CD4-positive, alpha-beta T cell treated with Interleukin-4 for 4 hours (primary cell): ENCODE measurements around the gene MAP3K7.

ENCODE experiments used
- DNase-seq: peaks from one replicate; pipeline ENCODE4 v3.0.0-alpha.2; 2020

Gene MAP3K7

DNA sequence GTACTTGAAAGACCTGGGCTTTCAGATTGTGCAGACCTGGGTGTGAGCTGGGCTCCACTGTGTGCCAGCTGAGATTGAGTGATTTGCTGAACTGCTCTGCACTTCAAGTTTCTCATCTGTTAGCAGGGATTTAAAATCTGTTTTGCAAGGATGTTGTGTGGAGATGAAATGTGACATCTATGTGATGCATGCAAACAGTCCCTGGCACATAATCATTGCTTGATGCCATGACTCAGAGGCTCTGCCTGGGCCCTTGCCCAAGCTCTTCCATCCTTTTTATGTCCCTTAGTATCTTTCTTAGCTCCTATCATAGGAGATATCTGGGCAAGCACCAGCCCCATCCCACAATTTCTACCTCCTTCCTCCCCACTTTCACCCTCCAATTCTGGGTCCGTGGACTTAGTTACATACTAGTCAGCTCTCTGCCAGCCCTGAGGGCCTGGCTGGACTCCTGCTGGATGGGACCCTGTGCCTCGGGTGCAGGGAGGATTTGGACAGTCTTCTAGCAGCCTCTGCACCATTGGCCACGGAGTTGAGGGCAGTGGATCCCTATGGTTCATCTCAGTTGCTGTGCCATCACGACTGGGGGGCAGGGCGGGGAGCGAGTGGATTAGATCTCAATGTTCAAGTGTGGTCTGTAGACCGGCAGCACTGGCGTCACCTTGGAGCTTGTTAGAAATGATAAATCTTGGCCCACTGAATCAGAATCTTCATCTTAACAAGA lies 103.6 kb downstream of the MAP3K7 start:
- no peak for DNase-seq

GRCh38 chr6:90480666-90481065 lies 106.2 kb downstream of the MAP3K7 start:
- DNase-seq: no peak

DNA sequence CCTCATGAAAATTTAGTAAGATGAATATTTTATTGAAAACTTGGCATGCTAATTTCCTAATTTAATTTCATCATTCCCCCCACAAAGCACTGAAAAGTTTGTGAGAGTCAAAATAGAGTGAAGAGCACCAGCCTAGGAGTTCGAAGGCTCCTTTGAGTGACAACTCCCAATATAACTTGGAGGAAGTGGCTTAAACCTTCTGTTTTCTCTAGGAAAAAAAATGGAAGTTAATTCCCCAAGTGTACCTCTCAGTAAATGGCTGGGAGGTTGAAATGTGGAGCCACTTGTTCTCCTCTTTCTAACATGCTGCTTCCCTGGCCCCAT lies 107.3 kb downstream of the MAP3K7 start:
- DNase-seq: no peak

DNA sequence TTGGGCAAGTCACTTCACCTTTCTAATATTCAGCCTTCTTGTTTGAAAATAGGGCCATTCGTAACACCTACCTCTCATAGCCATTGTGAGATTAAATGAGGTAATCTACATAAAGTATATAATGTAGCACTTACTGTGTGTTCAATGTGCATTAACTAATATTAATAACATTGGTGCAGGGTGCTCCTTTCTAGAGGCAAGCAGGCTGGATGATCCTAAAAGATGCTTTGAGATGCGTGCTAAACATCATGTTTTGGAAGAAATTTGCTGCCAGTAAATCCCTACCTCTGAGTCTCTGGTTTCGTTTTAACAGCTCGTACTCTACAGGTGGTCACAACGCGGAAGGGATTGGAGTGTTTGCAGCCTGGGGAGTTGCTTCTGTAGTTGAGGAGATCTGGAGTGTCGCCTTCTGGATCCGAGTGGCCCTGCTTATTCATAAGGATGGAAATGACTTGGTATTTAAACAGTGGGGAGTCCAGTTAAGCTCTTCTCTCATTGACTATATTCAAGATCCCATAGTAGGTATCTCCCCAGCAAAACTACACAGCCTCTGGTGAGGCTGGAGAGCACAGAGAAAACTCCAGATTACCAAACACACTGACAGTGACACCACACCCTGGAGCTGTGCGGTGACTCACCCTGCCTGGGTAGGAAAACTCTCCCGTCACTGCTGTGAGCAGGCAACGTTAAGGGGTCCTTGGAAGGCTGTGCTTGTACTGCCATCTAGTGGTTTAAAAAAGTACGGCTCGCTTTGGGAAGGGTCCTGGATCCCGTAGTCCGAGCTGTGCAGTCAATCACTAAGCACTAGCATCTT lies 107.9 kb downstream of the MAP3K7 start:
- DNase-seq: peak; percentile 91

- DNase-seq: no peak
Measured at GRCh38 chr6:90478278-90478677, 108.6 kb downstream of the MAP3K7 start.

DNA sequence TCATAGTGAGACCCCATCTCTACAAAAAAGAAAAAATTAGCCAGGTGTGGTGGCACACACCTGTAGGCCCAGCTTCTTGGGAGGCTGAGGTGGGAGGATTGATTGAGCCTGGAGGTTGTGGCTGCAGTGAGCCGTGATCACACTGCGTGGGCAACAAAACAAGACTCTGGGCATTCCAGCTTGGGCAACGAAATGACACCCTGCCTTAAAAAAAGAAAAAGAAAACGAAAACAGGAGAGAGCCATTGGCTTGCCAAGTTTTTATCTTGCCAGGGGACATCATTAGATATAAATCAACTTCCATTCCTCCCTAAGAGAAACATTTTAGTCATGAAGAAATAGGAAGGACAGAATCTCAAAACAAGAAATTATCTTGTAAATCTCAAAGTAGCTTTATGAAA lies 109.5 kb downstream of the MAP3K7 start:
- DNase-seq: no peak

DNA sequence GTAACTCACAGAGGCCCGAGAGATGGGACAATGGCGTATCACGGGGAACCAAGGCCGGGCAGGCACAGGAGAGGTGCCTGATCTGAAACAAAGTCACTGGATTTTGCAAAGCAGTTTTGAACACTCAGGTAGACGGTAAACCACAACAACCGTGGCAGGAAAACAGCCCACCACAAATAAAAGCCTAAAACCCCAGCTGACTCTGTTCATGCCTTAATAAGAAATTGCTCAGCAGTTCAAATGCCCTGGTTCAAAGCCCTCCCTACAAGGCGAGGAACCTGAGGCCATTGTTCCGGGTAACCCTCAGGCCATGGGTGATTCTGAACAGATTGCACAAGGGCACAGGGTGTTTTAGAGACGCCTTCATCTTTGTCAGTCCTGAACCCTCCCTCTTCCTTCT lies 114.2 kb downstream of the MAP3K7 start:
- DNase-seq: peak; percentile 62

- DNase-seq: no peak
Measured at GRCh38 chr6:90471263-90471662, 115.6 kb downstream of the MAP3K7 start.

DNA sequence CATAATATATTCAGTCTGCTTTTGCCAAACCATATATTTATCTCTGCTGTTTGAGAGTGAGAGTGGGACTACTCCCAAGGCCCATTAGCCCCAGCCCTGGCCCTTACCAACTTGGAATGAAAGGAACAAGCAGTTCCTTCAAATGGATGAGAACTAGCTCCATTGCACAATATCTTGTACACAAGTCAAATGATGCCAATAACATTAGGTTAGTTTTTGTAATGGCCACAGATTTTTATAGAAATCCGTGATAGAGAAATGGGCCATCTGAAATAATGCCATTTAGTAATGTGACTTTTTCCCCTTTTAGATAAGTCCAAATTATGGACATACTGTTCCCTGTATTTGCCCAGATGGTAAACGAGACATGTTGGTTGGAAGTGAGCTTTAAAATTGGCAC lies 117.0 kb downstream of the MAP3K7 start:
- no peak for DNase-seq

DNA sequence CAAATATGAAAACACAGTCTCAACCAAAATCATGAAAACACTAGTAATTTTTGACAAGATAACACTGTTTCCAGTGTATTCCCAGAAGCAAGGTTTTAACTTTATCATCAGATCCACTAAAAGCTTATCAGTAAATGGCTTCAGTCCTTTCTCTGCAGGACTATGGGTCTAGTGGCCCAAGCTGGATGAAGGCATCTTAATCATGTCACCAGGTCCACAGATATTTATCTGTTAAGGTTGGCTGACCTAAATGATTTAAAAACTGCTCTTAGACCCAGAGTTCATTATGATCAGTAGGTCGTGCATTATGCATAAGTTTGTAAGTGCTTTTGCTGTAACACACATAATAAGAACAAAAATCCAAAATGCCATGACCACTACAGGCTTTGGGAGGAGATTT lies 118.0 kb downstream of the MAP3K7 start:
- no peak for DNase-seq

DNA sequence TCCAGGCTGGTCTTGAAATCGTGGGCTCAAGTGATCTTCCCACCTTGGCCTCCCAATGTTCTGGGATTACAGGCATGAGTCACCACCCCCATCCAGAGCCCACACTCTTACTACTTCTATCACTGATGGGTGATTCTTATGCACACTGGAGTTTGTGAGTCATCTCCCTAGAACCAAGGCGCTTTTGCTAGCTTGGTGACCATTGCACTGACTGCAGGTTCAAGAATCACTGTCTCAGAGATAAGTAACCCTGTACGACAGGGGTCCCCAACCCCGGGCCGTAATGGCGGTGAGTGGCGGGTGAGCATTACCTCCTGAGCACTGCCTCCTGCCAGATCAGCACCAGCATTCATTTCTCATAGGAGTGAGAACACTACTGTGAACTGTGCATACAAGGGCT lies 118.8 kb downstream of the MAP3K7 start:
- no peak for DNase-seq

DNA sequence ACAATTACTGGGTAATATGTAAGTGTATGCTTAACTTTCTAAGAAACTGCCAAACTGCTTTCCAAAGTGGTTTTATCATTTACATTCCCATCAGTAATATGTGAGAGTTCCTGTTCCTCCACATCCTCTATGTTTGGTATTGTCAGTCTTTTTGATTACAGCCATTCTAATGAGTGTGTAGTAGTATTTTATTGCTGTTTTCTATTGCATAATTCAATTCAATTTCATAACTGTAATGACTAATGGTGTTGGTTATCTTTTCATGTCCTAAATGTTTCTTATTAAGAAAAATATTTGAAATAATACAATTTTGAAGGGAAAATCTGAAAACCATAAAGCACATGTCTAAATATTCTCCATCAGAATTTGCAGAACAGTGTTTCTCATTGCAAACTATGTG lies 119.3 kb downstream of the MAP3K7 start:
- DNase-seq: no peak

DNA sequence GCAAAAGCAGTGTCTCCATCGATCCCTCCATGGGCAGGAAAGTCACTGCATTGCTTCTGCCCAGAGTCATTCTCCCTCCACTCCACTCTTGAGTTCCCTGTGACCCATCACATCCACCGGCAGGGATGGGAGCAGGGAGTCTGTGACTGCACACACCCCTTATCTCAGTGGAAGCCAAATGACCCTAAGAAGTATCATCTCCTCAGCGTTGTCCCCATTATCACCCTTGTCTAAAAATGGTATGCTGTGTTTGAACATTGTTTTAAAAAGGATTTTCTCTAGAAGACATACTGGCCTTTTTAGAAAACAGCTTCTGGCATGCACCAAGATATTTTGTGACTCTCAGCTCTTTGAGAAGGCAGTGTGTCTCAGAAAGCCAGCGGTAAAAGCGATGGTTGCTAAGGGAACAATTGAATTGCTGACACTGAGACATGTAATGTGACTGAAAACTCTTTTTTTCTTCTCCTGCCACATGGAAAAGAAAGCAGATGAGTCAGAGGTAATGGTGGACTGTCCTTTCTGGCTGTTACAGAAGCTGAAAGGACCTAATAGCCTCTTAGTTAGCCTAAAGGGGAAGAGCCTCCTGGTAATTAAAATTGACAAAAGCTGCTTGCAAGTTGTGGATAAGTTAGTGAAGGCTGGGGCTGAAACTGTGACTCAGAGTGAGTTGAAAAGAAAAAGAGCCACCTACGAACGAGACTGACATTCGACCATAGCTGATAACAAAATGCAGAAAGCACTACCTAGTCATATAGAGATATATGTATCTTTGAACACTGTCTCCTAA lies 120.5 kb downstream of the MAP3K7 start:
- DNase-seq: peak; percentile 33

GRCh38 chr6:90465686-90466085 lies 121.2 kb downstream of the MAP3K7 start:
- DNase-seq: no peak

- DNase-seq: no peak
Measured at GRCh38 chr6:90464507-90464906, 122.4 kb downstream of the MAP3K7 start.

- DNase-seq: no peak
Measured at GRCh38 chr6:90463874-90464273, 123.0 kb downstream of the MAP3K7 start.
